GM04503 (cell line): ENCODE data around the gene DEDD2.
A peak's percentile ranks its signal among the peaks of the same experiment; 100 is the strongest.

Experiments used
- DNase-seq: peaks from one replicate; pipeline ENCODE4 v3.0.0-alpha.2; 2012; ENCODE audit warnings: low read depth

DEDD2 gene

GRCh38 chr19:42248270-42249148 lies 31.0 kb upstream of the DEDD2 start:
- no peak for DNase-seq

DNA sequence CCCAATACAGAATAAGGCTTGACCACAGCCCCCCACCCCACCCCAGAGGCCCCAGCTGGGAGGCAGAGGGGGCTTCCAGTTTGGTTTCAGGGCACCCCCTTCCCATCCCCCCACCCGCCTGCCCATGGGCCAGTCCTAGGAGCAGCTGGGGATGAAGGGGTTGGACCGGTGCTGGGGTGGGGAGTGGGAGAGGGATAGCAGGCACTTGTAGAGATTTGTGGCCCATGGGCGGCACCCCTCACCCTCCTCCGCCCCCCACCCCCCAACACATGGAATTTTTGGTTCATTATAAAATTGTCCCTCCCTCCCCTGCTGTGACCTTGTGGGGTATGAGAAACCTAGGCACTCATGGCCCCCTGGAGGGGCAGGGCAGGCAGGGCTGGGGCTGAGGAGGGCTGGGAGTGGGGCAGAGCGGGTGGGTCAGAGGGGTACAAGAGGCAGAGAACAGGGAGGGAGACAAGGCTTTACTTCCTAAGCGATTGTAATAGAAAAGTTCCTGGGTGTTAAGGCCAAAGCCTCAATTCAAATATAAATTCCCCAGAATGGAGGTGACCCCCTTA lies 30.2 kb upstream of the DEDD2 start:
- no peak for DNase-seq

DNA sequence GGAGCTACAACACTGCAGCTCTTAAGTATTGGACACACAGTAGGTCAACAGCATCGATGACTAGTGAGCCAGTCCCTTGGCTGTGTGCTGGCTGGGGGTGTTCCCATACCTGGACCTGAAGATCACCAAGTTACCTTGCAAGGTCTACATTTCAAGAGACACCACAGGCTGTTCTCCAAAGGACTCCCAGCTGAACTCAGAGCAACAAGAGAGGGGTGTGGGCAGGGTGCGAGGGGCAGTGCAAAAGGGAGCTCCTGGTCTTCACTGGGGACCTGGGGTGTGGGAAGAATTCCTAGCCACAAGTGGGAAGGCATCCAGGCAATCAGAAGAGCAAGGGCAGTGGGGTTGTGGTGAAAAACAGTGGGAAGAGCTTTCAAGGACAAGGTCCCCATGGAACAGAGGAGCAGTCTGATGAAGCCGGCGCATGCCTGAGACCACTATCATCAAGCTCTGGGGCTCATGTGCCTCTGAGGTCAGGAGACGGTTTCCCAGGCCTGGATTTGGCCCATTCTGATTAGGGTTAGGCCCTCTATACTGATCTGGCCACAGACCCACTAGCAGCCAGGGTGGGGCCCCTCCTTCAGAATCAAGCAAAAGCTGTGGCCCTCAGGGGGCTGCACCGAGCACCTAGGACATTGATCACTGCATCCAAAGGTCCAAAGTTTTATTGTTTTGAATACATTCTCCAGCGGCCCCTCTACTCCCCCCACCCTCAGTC lies 29.6 kb upstream of the DEDD2 start:
- DNase-seq, result no peak

DNA sequence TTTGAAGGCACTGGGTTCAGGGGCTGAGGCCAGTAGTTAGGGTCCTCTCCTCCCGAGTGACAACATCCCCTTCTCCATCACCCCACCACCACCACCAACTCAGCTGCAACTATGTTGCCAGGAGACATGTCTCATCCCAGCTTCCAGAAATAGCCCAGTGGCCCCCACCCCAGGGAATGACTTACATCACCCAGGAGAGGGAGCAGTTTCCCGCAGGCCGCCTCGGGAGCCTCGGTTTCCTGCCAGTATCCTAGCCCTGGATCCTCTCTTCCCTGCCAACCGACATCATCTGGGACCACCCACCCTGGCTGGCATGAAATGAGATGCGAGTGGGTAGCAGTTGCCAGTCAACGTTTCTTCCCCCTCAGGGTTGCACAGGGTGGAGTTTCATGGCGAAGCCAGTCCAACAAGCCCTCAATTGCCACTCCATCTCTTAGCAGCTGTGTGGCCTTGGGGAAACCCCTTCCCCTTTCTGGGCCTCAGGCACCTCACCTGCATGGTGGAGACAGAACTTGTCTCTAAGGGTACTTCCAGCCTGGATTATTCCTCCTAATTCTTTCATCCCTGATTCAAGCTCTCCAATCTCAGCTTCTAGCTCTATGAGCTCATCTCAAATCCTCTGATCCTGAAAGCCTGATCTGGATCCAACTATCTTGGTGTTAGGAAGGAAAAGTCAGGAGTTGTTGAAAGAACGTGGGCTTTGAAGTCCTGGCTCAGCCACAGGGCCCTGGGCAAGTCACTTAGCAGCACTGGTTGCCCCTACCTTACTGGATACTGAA lies 28.9 kb upstream of the DEDD2 start:
- no peak for DNase-seq

GRCh38 chr19:42245231-42245630 lies 27.8 kb upstream of the DEDD2 start:
- no peak for DNase-seq

DNA sequence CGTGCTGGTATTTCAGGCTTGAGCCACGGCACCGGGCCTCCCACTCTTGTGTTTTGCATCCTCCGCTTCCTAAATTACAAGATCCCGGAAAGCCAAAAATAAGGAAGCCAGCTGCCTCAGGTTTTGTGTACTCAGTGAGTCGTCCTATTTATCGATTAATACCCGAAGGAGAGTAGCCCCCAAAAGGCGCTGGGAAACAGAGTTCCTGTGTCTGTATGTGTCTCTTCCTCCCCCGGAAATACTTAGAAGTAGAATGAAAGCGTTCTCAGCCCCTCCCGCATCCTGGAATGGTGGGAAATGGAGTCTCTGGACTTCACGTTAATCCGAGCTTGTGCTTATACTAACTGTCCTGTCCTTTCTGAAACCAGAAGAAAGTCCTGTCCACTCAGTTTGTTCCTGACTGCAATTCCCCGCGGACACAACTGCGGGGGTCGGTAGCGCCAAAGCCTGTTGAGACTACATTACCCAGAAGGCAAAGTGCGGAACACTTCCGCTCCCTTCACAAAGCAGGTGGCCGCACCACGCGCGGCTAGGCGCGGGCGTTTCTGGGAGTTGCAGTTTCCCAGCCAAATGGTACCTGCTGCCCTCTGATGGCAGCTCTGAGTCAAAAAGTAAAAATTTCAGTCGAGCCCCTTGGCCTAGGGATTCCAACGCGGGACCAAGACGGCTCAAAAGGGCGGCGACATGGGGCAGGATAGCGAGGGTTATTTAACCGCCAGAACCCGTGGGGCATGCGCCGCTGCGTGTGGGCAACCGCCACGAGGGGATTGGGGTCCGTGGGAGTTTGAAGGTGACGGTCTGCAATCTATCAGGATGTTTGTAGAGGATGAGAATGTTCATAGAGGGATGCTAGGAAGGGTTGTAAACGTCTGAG lies 27.1 kb upstream of the DEDD2 start:
- peak; percentile 71 for DNase-seq

DNA sequence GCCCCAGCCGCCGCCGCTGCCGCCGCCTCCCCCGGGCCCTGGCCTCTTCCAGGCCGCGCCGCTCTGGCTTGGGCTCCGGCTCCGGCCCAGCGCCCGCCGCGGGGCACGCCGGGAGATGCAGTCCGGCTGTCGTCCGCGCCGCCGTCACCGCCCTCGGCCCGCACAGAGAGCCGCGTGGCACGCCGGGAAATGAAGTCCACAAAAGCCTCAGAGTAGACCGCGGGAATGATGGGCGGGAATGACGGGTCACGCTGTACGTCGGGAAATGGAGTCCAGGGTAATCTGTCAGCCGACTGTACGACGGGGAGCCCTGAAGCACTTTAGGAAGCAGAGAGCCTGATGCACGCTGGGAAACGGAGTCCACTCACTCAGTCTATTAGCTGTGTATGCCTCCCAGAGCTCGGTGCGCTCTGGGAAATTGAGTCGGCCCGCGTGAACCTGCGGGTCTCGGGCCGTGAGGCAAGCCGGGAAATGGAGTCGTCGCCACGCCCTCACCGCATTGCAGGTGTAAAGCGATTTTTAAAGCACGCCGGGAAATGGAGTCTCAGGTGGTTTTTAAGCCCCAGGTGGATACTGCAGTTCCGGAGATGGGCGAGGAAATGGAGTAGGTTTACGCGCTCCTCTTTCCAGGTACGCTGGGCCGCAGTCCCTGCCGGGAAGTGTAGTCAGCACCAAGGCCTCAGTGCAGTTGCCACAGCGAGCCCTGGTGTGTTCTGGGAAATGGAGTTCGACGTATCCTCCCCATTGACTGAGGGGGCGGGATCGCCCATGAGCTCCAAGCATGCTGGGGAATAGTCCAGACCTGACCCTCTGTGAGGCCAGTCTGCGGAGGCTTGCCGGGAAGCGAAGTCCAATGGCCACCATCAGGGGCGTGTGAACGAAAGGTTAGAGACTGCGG lies 25.3 kb upstream of the DEDD2 start, which contains the start of gene GSK3A:
Gene GSK3A (minus strand): TSS at position 91 of the 898 bp plus-strand sequence. CDS start 137 bp downstream, outside the sequence.
- peak; percentile 98 for DNase-seq

- no peak for DNase-seq
Measured at GRCh38 chr19:42242069-42242511, 24.6 kb upstream of the DEDD2 start.

- no peak for DNase-seq
Measured at GRCh38 chr19:42241279-42241678, 23.8 kb upstream of the DEDD2 start.

DNA sequence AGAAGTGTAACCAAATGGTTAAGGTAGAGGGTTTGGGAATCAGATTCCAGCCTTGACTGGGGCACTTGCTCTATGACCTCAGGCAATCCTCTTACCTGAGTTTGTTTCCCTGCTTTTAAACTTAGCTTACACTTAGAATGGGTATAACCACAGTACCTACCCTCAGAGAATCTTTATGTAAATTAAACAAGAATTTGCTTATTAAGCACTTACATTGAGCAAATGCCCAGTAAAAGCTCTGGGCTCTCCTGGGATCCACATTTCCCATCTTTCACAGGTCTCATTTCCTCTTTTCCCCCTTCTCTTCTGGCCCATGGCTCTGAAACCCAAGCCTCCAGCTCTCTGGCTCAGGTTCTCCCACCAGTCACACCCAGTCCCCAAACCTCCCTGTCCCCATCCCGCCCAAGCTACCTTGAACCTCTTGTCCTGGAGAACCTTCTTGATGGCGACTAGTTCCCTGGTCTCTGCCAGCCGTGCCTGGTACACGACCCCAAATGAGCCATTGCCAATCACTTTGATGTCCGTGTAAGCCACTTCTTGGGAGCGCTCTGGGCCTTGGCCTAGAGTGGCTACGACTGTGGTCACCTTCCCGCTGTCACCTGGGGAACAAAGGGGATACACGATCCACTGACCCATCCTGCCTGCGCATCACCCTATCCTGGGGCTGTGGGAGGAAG lies 22.2 kb upstream of the DEDD2 start:
- DNase-seq, result no peak

DNA sequence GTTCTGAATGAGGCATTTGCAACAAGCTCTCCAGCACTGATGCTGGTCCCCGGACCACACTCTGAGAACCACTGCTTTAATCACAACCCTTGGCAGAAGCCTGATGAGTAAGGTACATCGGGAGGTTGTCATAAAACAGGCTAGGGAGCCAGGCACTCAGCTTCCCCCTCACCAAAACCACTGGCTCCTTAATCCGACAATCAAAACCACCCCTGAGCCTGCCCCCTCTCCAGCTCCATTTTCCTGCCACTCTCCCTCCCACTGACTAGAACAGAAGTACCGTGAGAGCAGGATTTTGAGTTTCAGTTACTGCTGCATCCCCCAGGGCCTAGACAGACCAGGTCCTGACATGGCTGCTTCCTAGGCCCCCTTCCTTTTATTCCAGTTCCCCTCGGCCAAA lies 17.7 kb upstream of the DEDD2 start:
- DNase-seq, result no peak

DNA sequence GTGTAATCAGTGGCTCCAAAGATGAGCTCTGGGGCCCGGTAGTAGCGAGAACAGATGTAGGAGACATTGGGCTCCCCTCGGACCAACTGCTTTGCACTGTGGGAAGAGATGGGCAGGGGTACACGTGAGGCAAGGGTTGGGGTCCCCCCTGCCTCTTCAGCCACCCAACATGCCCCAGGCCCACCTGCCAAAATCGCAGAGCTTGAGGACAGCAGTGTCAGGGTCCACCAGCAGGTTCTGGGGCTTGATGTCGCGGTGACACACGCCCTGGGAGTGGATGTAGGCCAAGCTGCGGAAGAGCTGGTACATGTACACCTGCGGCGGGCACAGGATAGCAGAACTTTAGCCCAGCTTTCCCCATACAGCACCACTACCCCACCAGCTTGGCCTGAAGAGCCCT lies 16.9 kb upstream of the DEDD2 start:
- no peak for DNase-seq

GRCh38 chr19:42233678-42234292 lies 16.3 kb upstream of the DEDD2 start:
- no peak for DNase-seq

GRCh38 chr19:42233106-42233505 lies 15.6 kb upstream of the DEDD2 start:
- no peak for DNase-seq

GRCh38 chr19:42232435-42232834 lies 15.0 kb upstream of the DEDD2 start:
- DNase-seq, result no peak

- no peak for DNase-seq
Measured at GRCh38 chr19:42230571-42230970, 13.1 kb upstream of the DEDD2 start.

DNA sequence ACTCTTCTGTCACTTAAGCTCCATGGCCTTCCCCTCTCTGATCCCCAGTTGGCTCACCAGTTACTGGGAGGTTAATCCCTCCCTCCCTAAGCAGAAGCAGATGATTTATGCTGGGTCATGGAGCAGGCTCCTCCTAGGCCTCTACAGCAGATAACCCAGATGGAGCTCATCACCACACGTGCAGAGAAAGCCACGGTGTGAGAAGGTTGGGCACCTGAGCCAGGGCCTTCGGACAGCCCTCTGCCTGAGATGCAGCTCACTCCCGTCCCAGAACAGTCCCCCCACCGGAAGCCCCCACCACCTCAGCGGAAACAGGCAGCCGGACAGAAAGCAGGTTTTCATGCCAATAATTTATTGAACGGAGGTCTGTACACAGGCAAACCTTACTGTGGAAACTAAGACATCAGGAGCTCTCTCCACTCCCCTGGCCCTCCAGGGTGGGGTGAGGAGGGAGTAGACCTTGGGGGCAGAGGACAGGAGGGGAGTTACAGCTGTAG lies 12.4 kb upstream of the DEDD2 start:
- no peak for DNase-seq

- no peak for DNase-seq
Measured at GRCh38 chr19:42229301-42229854, 11.9 kb upstream of the DEDD2 start.
